ENCODE measurements around the gene SMAP1.

Gene SMAP1

DNA sequence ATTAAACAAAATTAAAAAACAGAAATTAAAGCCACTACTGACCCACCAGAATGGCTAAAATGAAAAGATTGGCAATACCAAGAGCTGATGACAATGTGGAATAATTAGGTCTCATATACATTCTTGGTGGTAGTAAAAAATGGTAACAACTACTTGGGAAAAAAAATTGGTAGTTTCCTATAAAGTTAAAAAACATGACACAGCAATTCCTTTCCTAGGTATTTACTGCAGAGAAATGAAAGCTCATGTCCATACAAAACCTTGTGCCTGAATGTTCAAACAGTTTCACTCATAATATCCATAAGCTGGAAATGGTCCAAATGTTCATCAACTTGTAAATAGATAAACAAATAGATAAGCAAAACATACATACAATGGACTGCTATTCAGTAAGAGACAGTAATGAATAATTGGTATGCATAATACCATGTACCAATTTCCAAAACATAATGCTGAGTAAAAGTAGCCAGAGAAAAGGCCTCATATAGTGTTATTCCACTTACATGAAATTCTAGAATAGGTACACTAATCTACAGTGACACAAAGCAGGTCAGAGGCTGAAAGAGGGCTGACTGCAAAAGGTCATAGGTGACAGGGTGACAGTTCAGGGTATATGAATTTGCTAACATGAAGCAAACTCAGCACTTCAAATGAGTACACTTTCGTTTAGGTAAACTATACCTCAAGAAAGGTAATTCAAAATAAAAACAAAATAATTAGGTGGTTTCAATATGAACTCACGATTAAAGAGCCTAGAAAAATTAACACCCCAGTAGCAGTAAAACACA is 236.2 kb downstream of the SMAP1 start:
- no peak for DNase-seq

DNA sequence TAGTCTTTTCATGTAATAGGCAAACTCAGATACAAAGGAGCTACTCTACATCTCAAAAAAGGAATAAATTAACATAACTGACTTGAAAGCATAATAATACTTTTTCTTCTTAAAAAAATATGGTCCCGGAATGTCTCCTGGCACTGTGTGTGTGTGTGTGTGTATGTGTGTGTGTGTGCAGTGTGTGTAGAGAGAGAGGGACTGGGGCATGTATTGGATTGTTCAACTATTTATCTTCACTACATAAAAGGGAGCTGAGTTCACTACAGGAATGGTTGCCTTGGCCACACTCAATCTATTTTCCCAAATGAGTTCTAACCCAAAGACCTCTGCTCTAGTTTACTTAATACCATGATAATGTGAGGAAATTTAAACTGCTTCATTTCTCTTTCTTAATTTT is 238.1 kb downstream of the SMAP1 start:
- no peak for DNase-seq
